Endothelial cell of umbilical vein (primary cell): Measurements from ENCODE around the gene CCDC38. TPM values are rescaled to one million over a fixed set of nuclear protein-coding genes. Genes with fewer than 3 reads are reported as not detected.

Experiments used
- BruUV-seq: library from RNA; stranded (reverse); fragments of 400-500 nt; replicated peaks from 2 replicates; lab custom pipeline; 2021; lab: Mats Ljungman, UMichigan
- CTCF ChIA-PET: fragments of 300-600, 350-600 bp; sonication (Branson Sonifier 250); formaldehyde crosslinking; loops from one replicate; lab custom pipeline; 2021; ENCODE audit warnings: antibody characterized with exemption, inconsistent platforms; lab: Charles Lee
- POLR2A ChIA-PET: fragments of 300-600, 350-600 bp; sonication (Branson Sonifier 250); formaldehyde crosslinking; loops from one replicate; lab custom pipeline; 2021; ENCODE audit warnings: antibody characterized with exemption, inconsistent platforms; lab: Charles Lee
- DNase-seq: peaks from one replicate; pipeline ENCODE4 v3.0.0-alpha.2; 2011; ENCODE audit warnings: low read depth, low spot score
- FAIRE-seq: peaks from 2 replicates; lab custom pipeline; 2011; peaks lifted over from hg19 to GRCh38; lab: Jason Lieb, UNC
- H2AFZ ChIP-seq: 2 replicates; pipeline ENCODE4 v1.6.0; 2012; ENCODE audit warnings: low read depth, low read length, control low read depth, inconsistent platforms
- H3K27ac ChIP-seq: 2 replicates; pipeline ENCODE4 v1.5.1; 2011; ENCODE audit warnings: low read depth, mild to moderate bottlenecking, control low read depth, low read length, moderate library complexity; ENCODE audit not compliant: insufficient read depth
- H3K27me3 ChIP-seq, 2 experiments: 2 replicates each; pipeline versions ENCODE4 v1.6.0 to v1.6.1; 2011; ENCODE audit warnings: low read length in 2 of 2, mixed read lengths in 1 of 2; ENCODE audit not compliant: control insufficient read depth in 2 of 2, insufficient read depth in 2 of 2
- H3K36me3 ChIP-seq, 2 experiments: 2 replicates in 1 of 2; 3 replicates in 1 of 2; pipeline ENCODE4 v1.5.1; 2011; ENCODE audit warnings: low read length in 2 of 2, mild to moderate bottlenecking in 1 of 2, moderate library complexity in 1 of 2; ENCODE audit not compliant: control insufficient read depth in 2 of 2, insufficient read depth in 2 of 2; ENCODE audit errors: extremely low read depth in 1 of 2
- H3K4me1 ChIP-seq: 3 replicates; pipeline ENCODE4 v1.5.1; 2011; ENCODE audit warnings: mild to moderate bottlenecking, low read length; ENCODE audit not compliant: control insufficient read depth, insufficient read depth; ENCODE audit errors: extremely low read depth
- H3K4me2 ChIP-seq: 2 replicates; pipeline ENCODE4 v1.6.1; 2011; ENCODE audit warnings: low read length, control low read depth, mixed read lengths; ENCODE audit not compliant: insufficient read depth
- H3K4me3 ChIP-seq, 3 experiments: fragments of 200-600 bp in 1 of 3; sonication (generic), shearing (Covaris generic) in 1 of 3; replicated peaks in 1 of 3; 2 replicates each; pipeline ENCODE4 v1.5.1; 2011 to 2016; ENCODE audit warnings: control low read depth in 3 of 3, low read length in 3 of 3, mild to moderate bottlenecking in 2 of 3, inconsistent platforms in 1 of 3, low read depth in 1 of 3, moderate library complexity in 1 of 3; ENCODE audit not compliant: insufficient read depth in 1 of 3
- H3K79me2 ChIP-seq: 2 replicates; pipeline ENCODE4 v1.6.0; 2012; ENCODE audit warnings: low read length, inconsistent platforms; ENCODE audit not compliant: control insufficient read depth, insufficient read depth
- H3K9ac ChIP-seq: replicated peaks from 2 replicates; pipeline ENCODE3; 2011; ENCODE audit warnings: low read length, control low read depth; ENCODE audit not compliant: insufficient read depth; ENCODE audit errors: extremely low read depth
- H3K9me1 ChIP-seq: replicated peaks from 3 replicates; pipeline ENCODE4 v1.6.0; 2011; ENCODE audit warnings: mild to moderate bottlenecking, low read length; ENCODE audit not compliant: control insufficient read depth, insufficient read depth; ENCODE audit errors: extremely low read depth
- H3K9me3 ChIP-seq: replicated peaks from 2 replicates; pipeline ENCODE4 v1.5.1; 2012; ENCODE audit warnings: low read length, inconsistent platforms; ENCODE audit not compliant: control insufficient read depth, insufficient read depth
- H4K20me1 ChIP-seq: replicated peaks from 2 replicates; pipeline ENCODE3; 2011; ENCODE audit warnings: mild to moderate bottlenecking, low read length; ENCODE audit not compliant: control insufficient read depth, insufficient read depth; ENCODE audit errors: extremely low read depth
- CTCF ChIP-seq, 2 donors: IDR thresholded peaks; 1 replicate in 1 of 2; 2 replicates in 1 of 2; pipeline ENCODE4 v1.5.1; 2011; ENCODE audit warnings: low read length in 2 of 2, mild to moderate bottlenecking in 2 of 2, moderate library complexity in 2 of 2, control low read depth in 1 of 2, inconsistent platforms in 1 of 2, low read depth in 1 of 2; ENCODE audit not compliant: insufficient read depth in 1 of 2; ENCODE audit errors: extremely low read depth in 1 of 2
- EZH2 ChIP-seq: IDR thresholded peaks from 2 replicates; pipeline ENCODE4 v1.6.1; 2012; ENCODE audit warnings: borderline replicate concordance, low read depth, mild to moderate bottlenecking, moderate library complexity, low read length, inconsistent platforms; ENCODE audit not compliant: severe bottlenecking
- FOS ChIP-seq: IDR thresholded peaks from 2 replicates; pipeline ENCODE4 v1.6.1; 2011; ENCODE audit warnings: mild to moderate bottlenecking, low read length, moderate library complexity, borderline replicate concordance; ENCODE audit not compliant: insufficient read depth
- GATA2 ChIP-seq: IDR thresholded peaks from 2 replicates; pipeline ENCODE4 v1.7.0; 2011; ENCODE audit warnings: low read depth, mild to moderate bottlenecking, moderate library complexity, mixed read lengths, low read length; ENCODE audit not compliant: insufficient read length, insufficient read depth
- MAX ChIP-seq: IDR thresholded peaks from 2 replicates; pipeline ENCODE4 v1.6.1; 2011; ENCODE audit not compliant: insufficient read depth, insufficient read length
- MYC ChIP-seq: IDR thresholded peaks from one replicate; pipeline ENCODE4 v1.6.1; 2011; ENCODE audit warnings: mild to moderate bottlenecking, low read depth, low read length
- POLR2A ChIP-seq: IDR thresholded peaks from 2 replicates; pipeline ENCODE4 v1.6.1; 2012; ENCODE audit warnings: low read depth, mild to moderate bottlenecking, control low read depth, low read length
- POLR2AphosphoS5 ChIP-seq: IDR thresholded peaks from 2 replicates; pipeline ENCODE4 v1.6.1; 2012; ENCODE audit warnings: low read depth, mild to moderate bottlenecking, control low read depth, low read length, moderate library complexity; ENCODE audit not compliant: insufficient read depth
- dilution Hi-C: fragments of 300-500 bp; cut with MboI; formaldehyde crosslinking; loops from one replicate; pipeline ENCODE4 v1.15.0; 2019; ENCODE audit warnings: low sequenced_read_pairs; ENCODE audit not compliant: extremely low pct_ligation_motif_present
- intact Hi-C: fragments of 100-400 bp; cut with micrococcal nuclease; formaldehyde crosslinking; loops from one replicate; pipeline ENCODE4 v1.10.0; 2022
- polyA plus RNA-seq, 4 experiments: library from polyadenylated mRNA; depleted of rRNA in 3 of 4; stranded (reverse) in 3 of 4; unstranded in 1 of 4; fragments of >200 nt; gene quantifications; 2 replicates each; pipeline versions ENCODE4 v1.2.1 to v1.2.3, GENCODE V29; 2011 to 2012; ENCODE audit warnings: missing spikeins in 1 of 4
- total RNA-seq: library from RNA; stranded (reverse); gene quantifications from 2 replicates; pipeline ENCODE4 v1.2.3, GENCODE V29; 2021

CCDC38 gene
- total and polyA plus RNA-seq, 2 donors (not counting 3 experiments of a cell fraction or from before 2014, with no cell fraction given) = not detected

- no TSS peak for BruUV-seq
- Histone ChIP-seq H3K4me3 (no peak overlapping the region), H3K9me3 (no peaks in the 10 kb centered on the region), H3K9me1 (no peaks in the 10 kb centered on the region), H2AFZ (no peak overlapping the region), H3K27ac (no peak overlapping the region), H3K27me3 (peaks cover 4 to 16% of the 10 kb centered on the region in 2 experiments), H3K9ac (no peak overlapping the region), H3K4me2 (no peak overlapping the region), H4K20me1 (no peaks in the 10 kb centered on the region), H3K79me2 (no peaks in the 10 kb centered on the region), H3K4me1 (no peaks in the 10 kb centered on the region), H3K36me3 (no peaks in the 10 kb centered on the region)
- intact Hi-C loops (no loop called here), dilution Hi-C loops (no loop called here)
- FAIRE-seq (no peak), DNase-seq (no peak)
- POLR2A ChIA-PET = no interaction called here
- no peak for TF ChIP-seq EZH2
- no peak for TF ChIP-seq FOS
- no peak for TF ChIP-seq POLR2AphosphoS5
- TF ChIP-seq MAX = no peak
- no peak for TF ChIP-seq CTCF (IDR thresholded peaks at IDR 0.05; ENCODE audit: extremely low read depth in 1 of 2, insufficient read depth in 1 of 2, low read depth in 1 of 2, low read length in 2 of 2)
- no peak for TF ChIP-seq GATA2
- no peak for TF ChIP-seq MYC
- no peak for TF ChIP-seq POLR2A
- CTCF ChIA-PET = interaction anchor here (1.2 to 1.7 kb wide), 3 partner anchors 18 to 62 kb away, joined by 4 to 7 read pairs (median 6); no protein-coding TSS in a partner anchor
Observed at GRCh38 chr12:95980437-95980836, 38.0 kb upstream of the CCDC38 start.
